Measurements from ENCODE around the gene DGKG. TPM values are rescaled to one million over a fixed set of nuclear protein-coding genes. Genes with fewer than 3 reads are reported as not detected.

DGKG gene
- polyA plus RNA-seq, 1 of the 3 experiments (the other 2 are of a cell fraction) = 0.12 TPM

- ChIA-PET POLR2A (interaction anchor here (0.7 to 2.1 kb wide), 3 partner anchors 10 to 472 kb away, joined by 3 to 16 read pairs (median 4); partner anchors contain the start of genes DNAJB11 and ETV5), CTCF (interaction anchor here (0.7 to 3.6 kb wide), 6 partner anchors 10 to 701 kb away, joined by 3 to 19 read pairs (median 5); partner anchors contain the start of gene ETV5)
- Histone ChIP-seq H3K27me3 (ENCODE audit: insufficient read depth) (no peaks in the 10 kb centered on the region), H3K4me3 (ENCODE audit: low read depth in 2 of 2, low read length in 1 of 2) (peak overlapping the region in 1 of 2 experiments; percentile 42; a peak in 1 of 4 replicates), H2AFZ (ENCODE audit: low read depth) (no peak overlapping the region), H3F3A (replicated peaks; ENCODE audit: insufficient read depth) (peaks cover 18% of the 10 kb centered on the region), H3K9ac (no peak overlapping the region; the same call in 1 of the 2 replicates), H3K9me2 (no peaks in the 10 kb centered on the region), H3K4me1 (ENCODE audit: control insufficient read depth in 1 of 2, insufficient read depth in 2 of 2, low read depth in 1 of 2, low read length in 1 of 2) (peaks cover 40 to 41% of the 10 kb centered on the region in 2 experiments), H3K9me3 (no peaks in the 10 kb centered on the region), H3K79me2 (ENCODE audit: insufficient read depth) (peaks cover 17% of the 10 kb centered on the region), H3K4me2 (peak overlapping the region; percentile 84), H3K27ac (ENCODE audit: low read depth in 2 of 2, low read length in 1 of 2) (peak overlapping the region; percentile 57 to 98), H3K36me3 (replicated peaks in 1 of 2; ENCODE audit: control insufficient read depth in 1 of 2, insufficient read depth in 2 of 2, low read length in 1 of 2) (peaks cover 20 to 36% of the 10 kb centered on the region in 2 experiments), H4K20me1 (ENCODE audit: insufficient read depth) (no peaks in the 10 kb centered on the region)
- WGBS (ENCODE audit: low lambda C conversion rate) = 13% methylated on average over 3 of the region's 3 CpGs
- no peak for DNase-seq
- TF ChIP-seq ZBTB33 (IDR thresholded peaks at IDR 0.05; ENCODE audit: borderline replicate concordance, low read depth) = no peak
- TF ChIP-seq RCOR1 (IDR thresholded peaks at IDR 0.05; ENCODE audit: low read length) = no peak
- no peak for TF ChIP-seq YY1 (IDR thresholded peaks at IDR 0.05; ENCODE audit: low read depth)
- TF ChIP-seq FOXM1 (IDR thresholded peaks at IDR 0.05; ENCODE audit: low read depth) = no peak
- no peak for TF ChIP-seq TEAD4 (IDR thresholded peaks at IDR 0.05; ENCODE audit: borderline replicate concordance, insufficient read depth)
- TF ChIP-seq EP300 (IDR thresholded peaks at IDR 0.05; ENCODE audit: borderline replicate concordance in 1 of 2, low read depth in 1 of 2, low read length in 1 of 2) = no peak; a peak in 1 of 4 replicates
- TF ChIP-seq IRF3 (IDR thresholded peaks at IDR 0.05; ENCODE audit: low read depth, low read length) = no peak
- TF ChIP-seq POLR2AphosphoS5 (IDR thresholded peaks at IDR 0.05; ENCODE audit: low read depth, low read length) = no peak
- no peak for TF ChIP-seq NFIC (IDR thresholded peaks at IDR 0.05; ENCODE audit: borderline replicate concordance)
- no peak for TF ChIP-seq PBX3 (IDR thresholded peaks at IDR 0.05)
- TF ChIP-seq JUND (IDR thresholded peaks at IDR 0.05) = no peak
- no peak for TF ChIP-seq RXRA (IDR thresholded peaks at IDR 0.05; ENCODE audit: borderline replicate concordance, low read depth)
- no peak for TF ChIP-seq FOXJ3 (CRISPR knock-in tag; IDR thresholded peaks at IDR 0.05)
- TF ChIP-seq TCF12 (IDR thresholded peaks at IDR 0.05) = no peak
- TF ChIP-seq CTCF (IDR thresholded peaks at IDR 0.05) = no peak
These were observed 263.3 kb downstream of the DGKG start for GRCh38 chr3:186098740-186099139.
